GM21367 (cell line): Measurements from ENCODE around the gene GIPC3.
"Not testable (repeated sequence)": the region's sequence is repeated elsewhere in the genome, so short reads cannot be mapped to it uniquely, and the experiment has no call there.

Source experiments
- ATAC-seq: cut with Tn5 transposase; IDR thresholded peaks from one replicate; pipeline ENCODE4 v1.9.1; 2021; ENCODE audit not compliant: unreplicated experiment

GIPC3 gene

GRCh38 chr19:3575949-3576673 lies 9.2 kb upstream of the GIPC3 start:
- no peak for ATAC-seq

- no peak for ATAC-seq
Observed at GRCh38 chr19:3576696-3577443, 8.4 kb upstream of the GIPC3 start.

- ATAC-seq = no peak
Observed at GRCh38 chr19:3577723-3578344, 7.4 kb upstream of the GIPC3 start.

GRCh38 chr19:3578390-3578789 lies 6.9 kb upstream of the GIPC3 start:
- ATAC-seq = no peak

GRCh38 chr19:3580156-3580934 lies 4.9 kb upstream of the GIPC3 start:
- ATAC-seq = no peak

- not testable (repeated sequence) for ATAC-seq
Observed at GRCh38 chr19:3581792-3582191, 3.5 kb upstream of the GIPC3 start.

GRCh38 chr19:3584036-3584802 lies 1.1 kb upstream of the GIPC3 start:
- not testable (repeated sequence) for ATAC-seq

GRCh38 chr19:3586127-3586626 lies 899 bp downstream of the GIPC3 start:
- no peak for ATAC-seq

GRCh38 chr19:3586707-3587346 lies 1.5 kb downstream of the GIPC3 start:
- no peak for ATAC-seq

- ATAC-seq = no peak
Observed at GRCh38 chr19:3589439-3589838, 4.2 kb downstream of the GIPC3 start.

GRCh38 chr19:3589949-3590348 lies 4.7 kb downstream of the GIPC3 start:
- ATAC-seq = no peak

GRCh38 chr19:3590991-3591659 lies 5.8 kb downstream of the GIPC3 start:
- no peak for ATAC-seq

- no peak for ATAC-seq
Observed at GRCh38 chr19:3591876-3592613, 6.8 kb downstream of the GIPC3 start.

- ATAC-seq = no peak
Observed at GRCh38 chr19:3593156-3593555, 7.9 kb downstream of the GIPC3 start.

GRCh38 chr19:3595521-3596061 lies 10.3 kb downstream of the GIPC3 start:
- ATAC-seq = no peak

- ATAC-seq = no peak
Observed at GRCh38 chr19:3599776-3600187, 14.5 kb downstream of the GIPC3 start.

- no peak for ATAC-seq
Observed at GRCh38 chr19:3601021-3601420, 15.7 kb downstream of the GIPC3 start.

- ATAC-seq = no peak
Observed at GRCh38 chr19:3603121-3603811, 18.0 kb downstream of the GIPC3 start.
